Measurements from ENCODE around the gene CSMD2.

GRCh38 chr1:33745942-33746341 is 419.1 kb downstream of the CSMD2 start:
- TF ChIP-seq EZH2 (IDR thresholded peaks at IDR 0.05) (no peak), EZH2phosphoT487 (IDR thresholded peaks at IDR 0.05; ENCODE audit: borderline replicate concordance) (no peak), SP1 (IDR thresholded peaks at IDR 0.05; ENCODE audit: low read depth) (no peak), POLR2A (IDR thresholded peaks at IDR 0.05; ENCODE audit: borderline replicate concordance, extremely low read depth, insufficient read depth, insufficient read length) (no peak), POLR2AphosphoS5 (IDR thresholded peaks at IDR 0.05; ENCODE audit: low read depth, low read length) (no peak), ATF3 (IDR thresholded peaks at IDR 0.05) (no peak)
- TF ChIP-seq, protein P1, sequence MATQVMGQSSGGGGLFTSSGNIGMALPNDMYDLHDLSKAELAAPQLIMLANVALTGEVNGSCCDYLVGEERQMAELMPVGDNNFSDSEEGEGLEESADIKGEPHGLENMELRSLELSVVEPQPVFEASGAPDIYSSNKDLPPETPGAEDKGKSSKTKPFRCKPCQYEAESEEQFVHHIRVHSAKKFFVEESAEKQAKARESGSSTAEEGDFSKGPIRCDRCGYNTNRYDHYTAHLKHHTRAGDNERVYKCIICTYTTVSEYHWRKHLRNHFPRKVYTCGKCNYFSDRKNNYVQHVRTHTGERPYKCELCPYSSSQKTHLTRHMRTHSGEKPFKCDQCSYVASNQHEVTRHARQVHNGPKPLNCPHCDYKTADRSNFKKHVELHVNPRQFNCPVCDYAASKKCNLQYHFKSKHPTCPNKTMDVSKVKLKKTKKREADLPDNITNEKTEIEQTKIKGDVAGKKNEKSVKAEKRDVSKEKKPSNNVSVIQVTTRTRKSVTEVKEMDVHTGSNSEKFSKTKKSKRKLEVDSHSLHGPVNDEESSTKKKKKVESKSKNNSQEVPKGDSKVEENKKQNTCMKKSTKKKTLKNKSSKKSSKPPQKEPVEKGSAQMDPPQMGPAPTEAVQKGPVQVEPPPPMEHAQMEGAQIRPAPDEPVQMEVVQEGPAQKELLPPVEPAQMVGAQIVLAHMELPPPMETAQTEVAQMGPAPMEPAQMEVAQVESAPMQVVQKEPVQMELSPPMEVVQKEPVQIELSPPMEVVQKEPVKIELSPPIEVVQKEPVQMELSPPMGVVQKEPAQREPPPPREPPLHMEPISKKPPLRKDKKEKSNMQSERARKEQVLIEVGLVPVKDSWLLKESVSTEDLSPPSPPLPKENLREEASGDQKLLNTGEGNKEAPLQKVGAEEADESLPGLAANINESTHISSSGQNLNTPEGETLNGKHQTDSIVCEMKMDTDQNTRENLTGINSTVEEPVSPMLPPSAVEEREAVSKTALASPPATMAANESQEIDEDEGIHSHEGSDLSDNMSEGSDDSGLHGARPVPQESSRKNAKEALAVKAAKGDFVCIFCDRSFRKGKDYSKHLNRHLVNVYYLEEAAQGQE (IDR thresholded peaks at IDR 0.05; ENCODE audit: low read depth) = no peak
- TF ChIP-seq, protein P2, sequence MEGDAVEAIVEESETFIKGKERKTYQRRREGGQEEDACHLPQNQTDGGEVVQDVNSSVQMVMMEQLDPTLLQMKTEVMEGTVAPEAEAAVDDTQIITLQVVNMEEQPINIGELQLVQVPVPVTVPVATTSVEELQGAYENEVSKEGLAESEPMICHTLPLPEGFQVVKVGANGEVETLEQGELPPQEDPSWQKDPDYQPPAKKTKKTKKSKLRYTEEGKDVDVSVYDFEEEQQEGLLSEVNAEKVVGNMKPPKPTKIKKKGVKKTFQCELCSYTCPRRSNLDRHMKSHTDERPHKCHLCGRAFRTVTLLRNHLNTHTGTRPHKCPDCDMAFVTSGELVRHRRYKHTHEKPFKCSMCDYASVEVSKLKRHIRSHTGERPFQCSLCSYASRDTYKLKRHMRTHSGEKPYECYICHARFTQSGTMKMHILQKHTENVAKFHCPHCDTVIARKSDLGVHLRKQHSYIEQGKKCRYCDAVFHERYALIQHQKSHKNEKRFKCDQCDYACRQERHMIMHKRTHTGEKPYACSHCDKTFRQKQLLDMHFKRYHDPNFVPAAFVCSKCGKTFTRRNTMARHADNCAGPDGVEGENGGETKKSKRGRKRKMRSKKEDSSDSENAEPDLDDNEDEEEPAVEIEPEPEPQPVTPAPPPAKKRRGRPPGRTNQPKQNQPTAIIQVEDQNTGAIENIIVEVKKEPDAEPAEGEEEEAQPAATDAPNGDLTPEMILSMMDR (IDR thresholded peaks at IDR 0.05 in 2 of 3, conservative IDR thresholded peaks at IDR 0.05 in 1 of 3; ENCODE audit: borderline replicate concordance in 1 of 3, insufficient read depth in 1 of 3, low read depth in 2 of 3, low read length in 2 of 3) = no peak
